HG03439 (cell line): ENCODE data around the gene CEND1.
"Not testable (repeated sequence)": the region's sequence is repeated elsewhere in the genome, so short reads cannot be mapped to it uniquely, and the experiment has no call there.

Source experiments
- ATAC-seq: cut with Tn5 transposase; IDR thresholded peaks from one replicate; pipeline ENCODE4 v1.9.1; 2021; ENCODE audit warnings: mild to moderate bottlenecking, moderate library complexity; ENCODE audit not compliant: unreplicated experiment

Gene CEND1

DNA sequence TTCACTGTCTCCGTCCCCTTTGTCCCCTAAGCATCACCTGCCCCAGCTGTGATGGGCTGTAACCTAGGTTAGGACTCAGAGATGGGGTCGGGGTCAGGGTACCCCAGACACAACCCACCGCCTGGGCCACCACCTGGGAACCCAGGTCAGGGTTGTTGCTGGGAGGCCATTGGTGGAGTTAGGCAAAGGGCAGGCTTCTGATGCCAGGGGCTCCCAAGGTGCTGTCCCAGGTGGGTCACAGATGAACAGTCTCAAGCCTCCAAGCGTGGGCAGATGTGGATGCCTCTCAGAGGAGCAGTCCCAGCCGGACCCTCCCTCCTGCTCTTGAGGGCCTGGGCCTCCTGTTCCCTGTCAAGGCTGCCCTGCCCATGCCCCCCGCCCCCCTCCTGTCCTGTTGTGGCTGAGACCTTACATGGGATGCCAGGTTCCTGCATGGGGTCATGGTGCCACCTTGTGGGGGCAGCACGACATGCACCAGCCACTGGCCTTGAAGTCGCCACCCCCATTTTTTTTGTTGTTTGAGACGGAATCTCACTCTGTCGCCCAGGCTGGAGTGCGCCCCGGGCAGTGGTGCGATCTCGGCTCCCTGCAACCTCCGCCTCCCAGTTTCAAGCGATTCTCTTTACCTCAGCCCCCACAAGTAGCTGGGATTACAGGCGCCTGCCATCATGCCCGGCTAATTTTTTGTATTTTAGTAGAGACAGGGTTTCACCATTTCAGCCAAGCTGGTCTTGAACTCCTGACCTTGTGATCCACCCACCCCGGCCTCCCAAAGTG lies 24.7 kb downstream of the CEND1 start:
- ATAC-seq = no peak

DNA sequence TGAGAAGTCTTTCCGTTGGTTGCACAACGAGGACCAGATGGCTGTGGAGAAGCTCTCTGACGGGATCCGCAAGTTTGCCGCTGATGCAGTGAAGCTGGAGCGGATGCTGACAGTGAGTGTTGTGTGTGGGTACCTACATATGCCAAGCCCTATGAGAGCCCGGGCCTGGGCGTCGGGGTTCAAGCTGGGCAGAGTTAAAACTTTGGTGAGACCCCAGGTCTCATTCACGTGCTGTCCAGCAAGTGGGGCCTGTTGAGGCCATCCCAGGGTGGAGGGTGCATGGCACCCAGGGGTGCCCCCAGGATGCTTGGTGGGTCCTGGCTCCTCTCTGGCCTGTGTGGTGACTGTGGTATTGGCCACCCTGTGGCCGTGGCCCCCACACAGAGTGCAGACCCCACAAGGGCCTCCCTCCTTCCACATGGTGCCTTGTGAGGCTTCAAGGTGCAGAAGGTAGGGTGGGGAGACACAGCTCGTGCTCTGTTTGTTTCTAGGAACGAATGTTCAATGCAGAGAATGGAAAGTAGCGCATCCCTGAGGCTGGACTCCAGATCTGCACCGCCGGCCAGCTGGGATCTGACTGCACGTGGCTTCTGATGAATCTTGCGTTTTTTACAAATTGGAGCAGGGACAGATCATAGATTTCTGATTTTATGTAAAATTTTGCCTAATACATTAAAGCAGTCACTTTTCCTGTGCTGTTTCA lies 25.4 kb downstream of the CEND1 start:
- ATAC-seq = no peak

DNA sequence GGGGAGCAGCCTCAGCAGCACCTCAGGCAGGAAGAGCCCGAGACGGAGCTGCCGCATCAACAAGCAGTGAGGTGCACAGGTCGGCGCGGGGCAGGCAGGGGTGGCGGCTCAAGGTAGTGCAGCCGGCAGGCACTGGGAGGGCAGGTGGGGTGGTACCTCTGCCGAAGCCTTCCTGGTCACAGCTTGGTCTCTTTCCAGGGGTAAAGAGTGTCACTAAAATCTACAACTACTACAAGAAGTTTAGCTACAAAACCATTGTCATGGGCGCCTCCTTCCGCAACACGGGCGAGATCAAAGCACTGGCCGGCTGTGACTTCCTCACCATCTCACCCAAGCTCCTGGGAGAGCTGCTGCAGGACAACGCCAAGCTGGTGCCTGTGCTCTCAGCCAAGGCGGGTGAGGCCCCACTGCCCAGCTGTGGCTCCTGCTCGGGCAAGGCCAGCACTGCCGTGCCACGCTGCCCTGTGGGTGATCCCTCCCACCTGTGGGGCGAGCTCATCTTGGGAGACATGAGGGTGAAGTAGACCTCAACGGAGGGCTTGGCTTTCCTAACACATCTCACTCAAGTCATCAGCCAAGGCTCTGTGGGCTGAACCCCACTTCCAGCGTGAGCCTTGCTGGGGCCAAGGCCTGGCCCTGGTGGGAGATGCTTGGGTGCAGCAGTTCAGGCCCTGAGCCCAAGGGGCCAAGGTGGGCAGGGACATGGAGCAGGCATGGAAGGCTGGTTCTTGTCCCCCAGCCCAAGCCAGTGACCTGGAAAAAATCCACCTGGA lies 26.2 kb downstream of the CEND1 start:
- no peak for ATAC-seq

DNA sequence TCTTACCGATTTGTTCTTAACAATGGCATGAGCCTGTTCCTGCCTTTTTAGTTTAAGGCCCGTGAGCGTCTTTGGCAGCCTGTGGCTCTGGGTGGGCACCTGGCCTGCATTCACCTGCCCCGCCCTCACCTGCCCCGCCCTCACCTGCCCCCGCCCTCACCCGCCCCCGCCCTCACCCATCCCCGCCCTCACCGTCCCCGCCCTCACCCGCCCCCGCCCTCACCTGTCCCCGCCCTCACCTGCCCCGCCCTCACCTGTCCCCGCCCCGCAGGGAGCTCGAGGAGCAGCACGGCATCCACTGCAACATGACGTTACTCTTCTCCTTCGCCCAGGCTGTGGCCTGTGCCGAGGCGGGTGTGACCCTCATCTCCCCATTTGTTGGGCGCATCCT lies 26.8 kb downstream of the CEND1 start:
- ATAC-seq = no peak

DNA sequence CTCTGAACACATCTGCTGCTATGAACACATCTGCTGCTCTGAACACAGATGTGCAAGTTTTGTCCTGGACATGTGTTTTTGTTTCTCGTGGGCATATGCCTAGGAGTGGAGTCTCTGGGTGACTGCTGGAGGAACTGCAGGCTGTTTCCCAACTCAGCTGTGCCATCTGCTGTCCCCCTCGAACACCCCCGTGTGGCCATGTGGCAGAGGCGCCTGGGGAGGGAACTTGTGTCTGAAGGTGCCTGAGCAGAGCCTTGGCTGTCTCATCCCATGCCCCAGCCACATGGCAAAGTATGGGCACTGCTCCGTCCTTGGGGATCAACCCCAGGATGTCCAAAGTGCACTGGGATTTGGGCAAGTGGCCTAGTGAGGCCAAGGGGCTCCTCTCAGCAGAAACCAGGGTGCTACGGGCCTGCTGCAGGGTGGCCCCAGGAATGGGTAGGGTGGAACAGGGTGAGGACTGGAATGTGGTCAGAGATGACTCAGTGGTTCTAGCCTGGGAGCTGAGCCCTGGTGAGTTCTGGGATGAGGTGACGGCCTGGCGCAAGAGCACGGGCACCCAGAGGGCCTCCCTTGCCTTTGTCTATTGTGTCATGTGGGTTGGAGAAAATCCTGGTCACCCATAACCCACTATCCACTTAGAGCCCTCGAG lies 27.3 kb downstream of the CEND1 start:
- no peak for ATAC-seq

DNA sequence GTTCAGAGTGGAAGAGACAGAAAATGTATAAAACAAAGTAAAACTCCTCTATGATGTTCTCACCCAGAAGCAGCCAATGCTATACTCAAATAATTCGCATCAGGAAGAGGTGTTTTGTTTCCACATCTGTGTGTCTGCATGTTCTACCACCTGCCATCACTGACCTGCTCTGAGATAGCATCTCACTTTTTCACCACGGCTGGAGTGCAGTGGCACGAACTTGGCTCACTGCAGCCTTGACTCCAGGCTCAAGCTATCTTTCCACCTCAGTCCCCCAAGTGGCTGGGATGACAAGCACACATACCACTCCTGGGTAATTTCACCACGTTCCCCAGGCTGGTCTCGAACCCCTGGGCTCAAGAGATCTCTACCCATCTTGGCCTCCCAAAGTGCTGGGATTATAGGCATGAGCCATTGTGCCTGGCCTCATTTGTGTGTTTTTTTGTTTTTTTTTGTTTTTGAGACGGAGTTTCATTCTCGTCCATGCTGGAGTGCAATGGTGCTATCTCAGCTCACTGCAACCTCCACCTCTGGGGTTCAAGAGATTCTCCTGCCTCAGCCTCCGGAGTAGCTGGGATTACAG lies 28.3 kb downstream of the CEND1 start:
- ATAC-seq = no peak

DNA sequence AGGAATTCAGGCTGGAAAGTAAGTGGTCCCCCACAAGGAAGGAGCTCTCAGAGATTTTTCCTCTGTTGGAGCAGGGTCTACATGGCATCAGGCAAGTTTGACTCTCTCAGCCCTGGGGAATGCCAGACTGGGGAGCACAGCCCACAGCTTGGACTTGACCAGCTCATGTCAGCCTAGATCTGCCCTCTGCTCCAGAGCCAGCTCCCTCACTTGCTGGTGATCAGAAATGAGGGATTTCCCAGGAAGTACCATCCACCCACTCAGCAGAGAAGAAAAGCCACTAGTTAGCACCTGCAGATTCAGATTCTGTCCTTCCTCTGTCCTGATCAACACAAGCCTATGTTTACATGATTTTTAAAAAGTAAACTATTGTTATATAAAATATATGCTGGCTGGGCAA lies 29.7 kb downstream of the CEND1 start:
- no peak for ATAC-seq

DNA sequence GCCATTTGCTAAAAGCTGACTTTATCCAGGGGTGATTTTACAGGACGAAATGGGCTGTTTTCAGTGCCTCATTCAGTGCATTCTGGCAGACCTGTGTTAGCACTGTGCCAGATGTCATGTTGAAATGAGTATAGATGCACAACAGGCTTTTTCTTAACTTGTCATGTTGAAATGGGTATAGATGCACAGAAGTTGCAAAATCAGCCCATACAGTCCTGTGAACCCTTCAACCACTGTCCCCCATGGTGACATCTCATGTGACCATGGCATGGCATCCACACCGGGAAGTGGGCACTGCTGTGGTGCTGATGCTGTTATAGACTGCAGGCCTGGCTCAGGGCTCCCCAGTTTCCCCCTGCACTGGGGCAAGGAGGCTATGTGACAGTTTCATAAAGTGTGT lies 40.2 kb downstream of the CEND1 start:
- ATAC-seq = no peak

DNA sequence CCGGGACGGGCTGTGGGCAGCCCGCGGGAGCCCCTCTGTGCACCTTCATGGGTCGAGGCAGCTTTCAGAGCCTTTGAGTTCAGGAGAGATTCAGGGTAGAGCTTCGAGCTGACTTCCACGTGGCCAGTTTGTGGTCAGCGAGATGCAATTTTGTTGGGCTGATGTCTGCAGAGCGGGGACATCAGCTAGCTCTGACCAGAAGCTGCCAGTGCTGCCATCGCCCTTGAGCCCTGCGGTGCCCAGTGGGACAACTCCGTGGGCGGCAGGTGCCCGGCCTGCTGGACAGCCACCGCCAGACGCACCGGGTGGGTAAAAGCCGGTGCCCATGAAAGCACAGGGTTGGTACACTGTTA lies 41.9 kb downstream of the CEND1 start:
- ATAC-seq = peak; percentile 10

DNA sequence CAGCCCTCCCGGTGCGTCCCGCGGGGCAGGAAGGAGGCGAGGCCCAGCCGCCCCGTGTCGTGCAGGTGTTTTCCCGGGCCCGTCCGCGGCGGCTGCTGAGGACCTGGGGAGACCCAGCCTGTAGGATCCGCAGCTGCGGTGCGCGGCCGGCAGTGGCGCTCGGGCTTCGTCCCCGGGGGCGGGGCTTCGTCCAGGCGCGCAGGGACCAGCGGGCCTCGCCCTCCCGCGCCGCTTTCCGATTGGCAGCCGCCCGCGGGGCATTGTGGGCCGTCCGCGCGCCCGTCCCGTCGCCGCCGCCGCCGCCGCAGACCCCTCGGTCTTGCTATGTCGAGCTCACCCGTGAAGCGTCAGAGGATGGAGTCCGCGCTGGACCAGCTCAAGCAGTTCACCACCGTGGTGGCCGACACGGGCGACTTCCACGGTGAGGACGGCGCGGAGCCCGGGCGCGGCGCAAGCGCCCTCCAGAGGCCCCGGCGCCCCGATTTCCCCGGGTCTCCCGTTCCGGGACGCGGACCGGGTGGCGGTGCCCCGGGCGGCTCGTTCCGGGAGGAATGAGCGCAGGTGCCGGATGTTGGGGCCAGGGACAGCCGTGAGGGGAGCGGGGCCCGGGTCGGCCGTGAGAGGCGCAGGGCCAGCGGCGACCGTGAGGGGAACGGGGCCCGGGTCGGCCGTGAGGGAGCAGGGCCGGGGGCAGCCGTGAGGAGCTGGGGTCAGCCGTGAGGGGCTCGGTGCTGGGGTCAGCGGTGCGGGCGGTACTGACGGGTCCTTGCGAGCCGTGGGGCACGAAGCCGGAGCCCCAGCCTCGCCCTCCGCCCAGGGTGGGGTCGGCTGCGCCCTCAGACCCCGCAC lies 42.5 kb downstream of the CEND1 start, which contains the start of gene TALDO1:
Gene TALDO1, plus strand, starts transcription at position 307 of the 849 bp plus-strand sequence. Its CDS starts 18 bp downstream, at position 325.
- ATAC-seq = peak; percentile 85

DNA sequence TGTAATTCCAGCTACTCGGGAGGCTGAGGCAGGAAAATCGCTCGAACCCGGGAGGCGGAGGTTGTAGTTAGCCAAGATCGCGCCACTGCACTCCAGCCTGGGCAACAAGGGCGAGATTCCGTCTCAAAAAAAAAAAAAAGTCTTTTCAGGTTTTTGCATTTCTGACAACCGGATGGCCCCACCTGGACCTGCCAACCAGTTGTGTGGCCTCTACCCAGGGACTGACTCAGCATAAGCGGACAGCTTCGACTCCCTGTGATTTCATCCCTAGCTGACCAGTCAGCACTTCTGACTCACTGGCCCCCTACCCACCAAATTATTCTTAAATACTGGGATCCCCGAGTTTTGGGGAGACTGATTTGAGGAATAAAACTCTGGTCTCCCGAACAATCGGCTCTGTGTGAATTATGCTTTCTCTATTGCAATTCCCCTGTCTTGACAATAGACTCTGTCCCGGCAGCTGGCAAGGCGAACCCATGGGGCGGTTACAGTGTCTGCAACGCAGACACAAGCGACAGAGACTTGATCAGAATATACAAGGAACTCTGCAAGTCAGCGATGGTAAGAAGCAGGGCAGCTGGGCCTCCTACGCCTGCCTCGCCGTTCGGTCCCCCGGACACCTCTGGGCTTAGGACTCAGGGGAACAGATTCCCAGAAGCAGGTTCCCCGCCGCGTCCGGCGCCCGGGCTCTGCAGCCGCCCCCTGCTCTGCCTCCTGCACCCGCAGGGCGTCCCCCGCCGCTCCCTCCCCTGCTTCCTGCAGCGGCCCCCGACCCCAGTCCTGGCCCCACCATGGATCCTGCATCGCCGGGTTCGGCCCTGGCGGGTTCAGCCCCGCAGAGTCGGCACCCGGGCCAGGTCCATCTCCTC lies 43.4 kb downstream of the CEND1 start:
- peak; percentile 20 for ATAC-seq

DNA sequence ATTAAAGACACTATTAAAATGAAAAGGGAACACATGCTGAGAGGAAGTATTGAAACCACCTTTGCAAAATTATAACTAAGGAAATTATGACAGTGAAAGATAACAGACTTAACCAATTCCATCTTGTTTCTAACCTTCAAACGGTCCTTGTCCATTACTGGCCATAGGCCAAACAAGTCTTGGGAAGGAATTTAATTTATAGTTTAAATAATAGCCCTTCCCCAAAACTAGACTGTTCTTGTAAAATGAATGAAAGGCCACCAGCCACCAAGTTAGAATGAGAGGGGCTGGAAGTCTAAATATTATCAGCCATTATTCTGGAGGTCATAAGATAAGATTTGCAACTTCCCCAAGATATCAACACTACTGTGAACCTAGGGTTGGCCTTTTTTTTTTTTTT lies 44.5 kb downstream of the CEND1 start:
- no peak for ATAC-seq

DNA sequence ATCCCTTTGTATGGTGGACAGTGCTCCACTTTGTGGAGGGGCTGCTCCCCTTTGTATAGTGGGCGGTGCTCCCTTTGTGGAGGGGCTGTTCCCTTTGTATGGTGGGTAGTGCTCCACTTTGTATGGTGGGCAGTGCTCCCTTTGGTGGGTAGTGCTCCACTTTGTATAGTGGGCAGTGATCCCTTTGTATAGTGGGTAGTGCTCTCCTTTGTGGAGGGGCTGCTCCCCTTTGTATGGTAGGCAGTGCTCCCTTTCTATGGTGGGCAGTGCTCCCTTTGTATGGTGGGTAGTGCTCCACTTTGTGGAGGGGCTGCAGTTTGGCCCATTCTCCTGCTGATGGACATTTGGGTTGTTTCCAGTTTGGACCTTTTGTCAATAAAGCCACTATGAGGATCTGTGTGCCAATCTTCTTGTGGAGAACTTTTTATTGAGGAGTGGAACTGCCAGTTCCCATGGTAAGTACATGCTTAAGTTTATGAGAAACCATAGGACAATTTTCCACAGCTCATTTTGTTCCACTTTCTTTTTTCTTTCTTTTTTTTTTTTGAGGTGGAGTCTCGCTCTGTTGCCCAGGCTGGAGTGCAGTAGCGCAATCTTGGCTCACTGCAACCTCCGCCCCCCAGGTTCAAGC lies 47.2 kb downstream of the CEND1 start:
- no peak for ATAC-seq

DNA sequence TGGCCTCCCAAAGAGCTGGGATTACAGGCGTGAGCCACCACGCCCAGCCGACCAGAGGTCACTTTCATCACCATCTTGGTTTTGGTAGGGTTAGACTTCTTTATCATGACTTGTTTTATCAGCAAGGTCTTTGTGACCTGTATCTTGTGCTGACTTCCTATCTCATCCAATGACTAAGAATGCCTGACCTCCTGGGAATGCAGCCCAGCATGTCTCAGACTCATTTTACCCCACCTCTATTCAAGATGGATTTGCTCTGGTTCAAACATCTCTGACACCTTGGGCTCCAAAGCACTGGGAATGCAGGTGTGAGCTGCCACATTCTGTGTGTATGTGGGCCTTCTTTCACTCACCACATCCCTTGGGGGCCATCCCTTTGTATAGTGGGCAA lies 47.7 kb downstream of the CEND1 start:
- ATAC-seq = no peak

DNA sequence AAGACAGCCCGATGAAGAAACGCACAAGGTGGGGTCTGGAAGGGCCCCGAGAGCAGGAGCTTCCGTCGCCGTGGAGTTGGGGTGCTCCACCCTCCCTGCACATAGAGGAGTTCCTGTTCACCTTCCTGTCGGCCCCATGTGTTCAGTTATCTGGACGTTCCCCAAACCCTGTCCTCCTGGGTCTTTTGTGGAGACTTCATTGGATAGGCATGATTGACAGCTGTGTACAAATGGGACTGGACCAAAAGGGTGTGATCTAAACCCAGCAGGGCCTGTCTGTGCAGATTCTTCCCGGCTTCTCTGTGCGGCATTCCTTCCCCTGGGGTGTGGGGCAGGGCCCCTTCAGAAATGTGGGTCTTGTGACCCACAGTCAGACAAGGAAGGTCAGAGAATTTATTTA lies 52.0 kb downstream of the CEND1 start:
- ATAC-seq = not testable (repeated sequence)

DNA sequence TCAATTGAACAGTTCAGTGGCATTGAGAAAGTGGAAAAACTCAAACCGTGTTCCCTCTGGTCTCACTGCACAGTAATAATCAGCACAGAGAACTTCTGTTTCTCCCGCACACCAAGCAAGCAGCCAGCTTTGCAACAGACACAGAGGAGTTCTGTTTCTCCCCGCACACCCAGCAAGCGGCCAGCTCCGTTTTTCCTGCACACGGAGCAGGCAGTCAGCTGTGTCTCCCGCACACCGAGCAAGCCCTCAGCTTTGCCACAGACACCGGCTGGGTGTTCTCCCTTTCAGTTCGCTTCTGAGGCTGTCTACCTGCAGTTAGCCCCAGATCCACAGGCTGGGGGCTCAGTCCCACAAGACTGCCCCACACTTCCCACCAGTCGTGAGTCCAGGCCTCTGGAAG lies 52.5 kb downstream of the CEND1 start:
- no peak for ATAC-seq
